ENCODE data around the gene SLC22A4.

DNA sequence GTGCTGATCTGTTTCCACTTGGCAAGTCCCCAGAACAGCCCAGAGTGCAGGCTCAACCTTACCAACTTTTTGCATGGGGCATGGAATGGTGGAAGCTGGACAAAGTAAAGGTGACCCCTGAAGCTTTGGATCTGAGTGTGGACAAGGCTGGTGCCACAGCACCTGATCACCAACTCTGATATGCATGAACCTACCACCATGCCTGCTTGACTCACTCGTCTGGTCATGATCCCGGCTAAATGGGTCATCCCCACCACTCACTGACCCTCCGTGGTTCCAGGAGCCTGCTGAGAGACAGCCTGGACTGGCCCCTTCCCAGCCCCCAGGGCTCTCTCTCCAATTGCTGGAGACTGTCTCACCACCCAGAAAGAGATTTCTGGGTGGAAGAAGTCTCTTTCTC, 14.4 kb upstream of the SLC22A4 start:
- TF ChIP-seq CTCF (IDR thresholded peaks at IDR 0.05; ENCODE audit: low read depth, low read length, missing input control) (no peak), EGR1 (IDR thresholded peaks at IDR 0.05; ENCODE audit: low read depth in 2 of 2) (no peak), JUND (IDR thresholded peaks at IDR 0.05) (no peak), RAD21 (IDR thresholded peaks at IDR 0.05) (no peak), GABPA (IDR thresholded peaks at IDR 0.05 in 1 of 2, conservative IDR thresholded peaks at IDR 0.05 in 1 of 2) (no peak)
